ENCODE results near the gene USH2A.

The USH2A gene

DNA sequence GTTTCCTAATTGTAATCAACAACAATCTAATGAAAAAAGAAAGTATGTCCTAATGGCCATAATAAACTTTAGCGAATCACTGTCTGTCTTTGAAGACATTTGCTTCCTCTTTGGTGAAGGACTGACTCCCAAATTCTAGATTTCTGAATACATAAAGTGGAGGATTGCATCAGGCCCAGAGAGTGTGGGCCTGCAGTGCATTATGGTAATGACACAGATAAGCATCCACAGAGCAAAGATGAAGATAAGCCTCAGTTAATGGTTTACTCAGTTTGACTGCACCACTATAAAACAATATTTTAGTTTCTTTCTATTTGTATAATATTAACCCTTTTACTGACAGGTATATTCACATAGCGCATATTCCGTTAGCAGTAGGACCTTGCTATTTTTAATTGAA is 490.7 kb downstream of the USH2A start:
- no peaks in the 10 kb centered on the region for H3K27me3 ChIP-seq (ENCODE audit: insufficient read depth, low read length, poor library complexity, severe bottlenecking)
- H2AFZ ChIP-seq (ENCODE audit: low read length), result no peak overlapping the region
- H3K79me2 ChIP-seq (ENCODE audit: insufficient read depth, low read length), result no peaks in the 10 kb centered on the region
- H3F3A ChIP-seq (ENCODE audit: low read depth), result no peaks in the 10 kb centered on the region
- TF ChIP-seq EZH2phosphoT487 (IDR thresholded peaks at IDR 0.05; ENCODE audit: borderline replicate concordance), result no peak
- TF ChIP-seq, protein P1, sequence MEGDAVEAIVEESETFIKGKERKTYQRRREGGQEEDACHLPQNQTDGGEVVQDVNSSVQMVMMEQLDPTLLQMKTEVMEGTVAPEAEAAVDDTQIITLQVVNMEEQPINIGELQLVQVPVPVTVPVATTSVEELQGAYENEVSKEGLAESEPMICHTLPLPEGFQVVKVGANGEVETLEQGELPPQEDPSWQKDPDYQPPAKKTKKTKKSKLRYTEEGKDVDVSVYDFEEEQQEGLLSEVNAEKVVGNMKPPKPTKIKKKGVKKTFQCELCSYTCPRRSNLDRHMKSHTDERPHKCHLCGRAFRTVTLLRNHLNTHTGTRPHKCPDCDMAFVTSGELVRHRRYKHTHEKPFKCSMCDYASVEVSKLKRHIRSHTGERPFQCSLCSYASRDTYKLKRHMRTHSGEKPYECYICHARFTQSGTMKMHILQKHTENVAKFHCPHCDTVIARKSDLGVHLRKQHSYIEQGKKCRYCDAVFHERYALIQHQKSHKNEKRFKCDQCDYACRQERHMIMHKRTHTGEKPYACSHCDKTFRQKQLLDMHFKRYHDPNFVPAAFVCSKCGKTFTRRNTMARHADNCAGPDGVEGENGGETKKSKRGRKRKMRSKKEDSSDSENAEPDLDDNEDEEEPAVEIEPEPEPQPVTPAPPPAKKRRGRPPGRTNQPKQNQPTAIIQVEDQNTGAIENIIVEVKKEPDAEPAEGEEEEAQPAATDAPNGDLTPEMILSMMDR (conservative IDR thresholded peaks at IDR 0.05; ENCODE audit: low read length), result no peak
- H3K9ac ChIP-seq (ENCODE audit: low read depth, low read length, poor library complexity, severe bottlenecking), result no peak overlapping the region
- no peaks in the 10 kb centered on the region for H4K20me1 ChIP-seq (ENCODE audit: insufficient read depth, low read length, poor library complexity, severe bottlenecking)
- H3K4me1 ChIP-seq (ENCODE audit: insufficient read depth, low read length, poor library complexity, severe bottlenecking), result no peaks in the 10 kb centered on the region
- H3K4me3 ChIP-seq (ENCODE audit: low read length, poor library complexity, severe bottlenecking), result no peak overlapping the region
- H3K4me2 ChIP-seq (ENCODE audit: low read depth, low read length, poor library complexity, severe bottlenecking), result no peak overlapping the region
- H3K9me3 ChIP-seq (ENCODE audit: insufficient read depth, low read depth, low read length), result no peaks in the 10 kb centered on the region
- H3K9me2 ChIP-seq (replicated peaks; ENCODE audit: low read depth, low read length), result no peaks in the 10 kb centered on the region
- H3K36me3 ChIP-seq (ENCODE audit: insufficient read depth, low read length), result no peaks in the 10 kb centered on the region

DNA sequence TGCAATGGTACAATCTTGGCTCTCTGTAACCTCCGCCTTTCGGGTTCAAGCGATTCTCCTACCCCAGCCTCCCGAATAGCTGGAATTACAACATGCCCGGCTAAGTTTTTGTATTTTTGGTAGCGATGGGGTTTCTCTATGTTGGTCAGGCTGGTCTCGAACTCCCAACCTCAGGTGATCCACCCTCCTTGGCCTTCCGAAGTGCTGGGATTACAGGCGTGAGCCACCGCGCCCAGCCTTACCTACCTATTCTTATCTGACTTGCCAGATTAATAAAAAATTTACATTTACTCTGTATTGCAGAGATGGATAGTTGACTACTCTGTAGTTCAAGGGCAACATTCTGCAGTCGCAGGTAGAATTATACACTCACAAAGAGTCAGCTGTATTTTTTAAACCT is 496.6 kb downstream of the USH2A start:
- Histone ChIP-seq H3F3A (ENCODE audit: low read depth) (no peaks in the 10 kb centered on the region), H3K9me2 (replicated peaks; ENCODE audit: low read depth, low read length) (no peaks in the 10 kb centered on the region), H3K9me3 (ENCODE audit: insufficient read depth, low read depth, low read length) (no peaks in the 10 kb centered on the region), H3K36me3 (ENCODE audit: insufficient read depth, low read length) (no peaks in the 10 kb centered on the region), H3K4me3 (ENCODE audit: low read length, poor library complexity, severe bottlenecking) (no peak overlapping the region), H4K20me1 (ENCODE audit: insufficient read depth, low read length, poor library complexity, severe bottlenecking) (no peaks in the 10 kb centered on the region), H3K4me1 (ENCODE audit: insufficient read depth, low read length, poor library complexity, severe bottlenecking) (no peaks in the 10 kb centered on the region), H2AFZ (ENCODE audit: low read length) (no peak overlapping the region), H3K9ac (ENCODE audit: low read depth, low read length, poor library complexity, severe bottlenecking) (no peak overlapping the region), H3K27me3 (ENCODE audit: insufficient read depth, low read length, poor library complexity, severe bottlenecking) (no peaks in the 10 kb centered on the region), H3K79me2 (ENCODE audit: insufficient read depth, low read length) (no peaks in the 10 kb centered on the region), H3K4me2 (ENCODE audit: low read depth, low read length, poor library complexity, severe bottlenecking) (no peak overlapping the region)
- TF ChIP-seq EZH2phosphoT487 (IDR thresholded peaks at IDR 0.05; ENCODE audit: borderline replicate concordance), result no peak
- TF ChIP-seq, protein P1 (conservative IDR thresholded peaks at IDR 0.05; ENCODE audit: low read length), result no peak

DNA sequence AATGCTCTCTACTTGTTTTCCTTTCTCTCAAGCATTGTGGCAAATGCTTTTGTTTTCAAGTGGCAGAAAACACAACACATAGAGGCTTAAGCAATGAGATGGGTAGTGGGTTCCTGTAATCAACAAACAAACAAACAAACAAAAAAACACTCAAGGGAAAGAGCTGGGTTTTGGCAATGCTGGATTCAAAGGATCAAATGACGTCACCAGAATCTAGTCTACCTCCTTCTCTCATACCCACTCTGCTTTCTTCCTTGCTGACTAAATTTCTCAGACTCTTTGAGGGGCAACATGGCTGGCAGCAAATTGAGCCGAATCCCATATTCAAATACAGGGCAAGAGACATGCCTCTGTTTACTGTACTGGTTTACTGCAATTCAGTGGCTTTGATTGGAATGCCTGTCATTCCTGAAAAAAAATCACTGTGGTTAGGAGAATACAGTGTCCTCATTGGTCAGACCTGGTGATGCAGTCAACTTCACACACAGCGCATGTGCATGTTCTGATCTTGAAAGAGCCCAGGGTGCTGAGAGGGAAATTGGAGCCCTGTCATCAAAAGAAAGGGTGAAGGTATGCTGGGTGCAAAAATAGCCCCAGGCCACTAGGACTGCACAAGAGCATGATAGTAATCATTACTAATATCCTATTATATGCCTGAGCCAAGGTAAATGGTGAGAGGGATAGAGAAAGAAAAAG is 500.0 kb downstream of the USH2A start:
- Histone ChIP-seq H3K36me3 (ENCODE audit: insufficient read depth, low read length) (no peaks in the 10 kb centered on the region), H3K9me3 (ENCODE audit: insufficient read depth, low read depth, low read length) (no peaks in the 10 kb centered on the region), H4K20me1 (ENCODE audit: insufficient read depth, low read length, poor library complexity, severe bottlenecking) (no peaks in the 10 kb centered on the region), H3F3A (ENCODE audit: low read depth) (no peaks in the 10 kb centered on the region), H3K9me2 (replicated peaks; ENCODE audit: low read depth, low read length) (no peaks in the 10 kb centered on the region), H2AFZ (ENCODE audit: low read length) (no peak overlapping the region), H3K27me3 (ENCODE audit: insufficient read depth, low read length, poor library complexity, severe bottlenecking) (no peaks in the 10 kb centered on the region), H3K79me2 (ENCODE audit: insufficient read depth, low read length) (no peaks in the 10 kb centered on the region), H3K4me3 (ENCODE audit: low read length, poor library complexity, severe bottlenecking) (no peak overlapping the region), H3K4me2 (ENCODE audit: low read depth, low read length, poor library complexity, severe bottlenecking) (no peak overlapping the region), H3K4me1 (ENCODE audit: insufficient read depth, low read length, poor library complexity, severe bottlenecking) (no peaks in the 10 kb centered on the region), H3K9ac (ENCODE audit: low read depth, low read length, poor library complexity, severe bottlenecking) (no peak overlapping the region)
- TF ChIP-seq EZH2phosphoT487 (IDR thresholded peaks at IDR 0.05; ENCODE audit: borderline replicate concordance), result no peak
- TF ChIP-seq, protein P1 (conservative IDR thresholded peaks at IDR 0.05; ENCODE audit: low read length), result no peak
